ENCODE results near the gene C1orf210.

Gene C1orf210

DNA sequence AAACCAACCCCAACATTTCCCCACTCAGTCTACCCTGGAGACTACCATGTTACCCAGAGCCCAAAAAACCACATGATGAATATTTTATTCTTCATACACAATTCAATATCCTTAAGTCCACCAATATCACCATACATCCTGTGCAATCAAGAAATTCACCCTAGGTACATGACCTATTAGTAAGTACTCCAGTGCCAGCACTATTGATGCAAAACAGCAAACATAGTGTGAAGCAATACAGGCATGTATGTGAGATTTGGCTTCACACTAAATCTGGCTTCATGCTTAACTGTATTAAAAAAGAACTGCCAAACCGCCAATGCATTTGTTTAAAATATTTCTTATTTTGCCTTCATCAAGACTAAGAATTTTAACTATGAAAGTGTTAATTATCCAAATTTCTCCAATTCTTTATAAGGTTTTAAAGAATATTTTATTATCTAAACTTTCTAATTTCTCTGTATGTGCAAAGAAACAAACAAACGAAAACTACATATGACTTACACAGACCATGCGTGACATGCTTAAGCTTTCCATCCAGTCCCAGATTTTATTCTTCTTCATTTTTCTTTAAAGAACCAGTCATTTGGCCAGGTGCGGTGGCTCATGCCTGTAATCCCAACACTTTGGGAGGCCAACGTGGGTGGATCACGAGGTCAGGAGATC is 38.0 kb downstream of the C1orf210 start:
- no peak for DNase-seq (ENCODE audit: low spot score)

- no peak for DNase-seq (ENCODE audit: low spot score)
Measured at GRCh38 chr1:43246466-43247213, 38.7 kb downstream of the C1orf210 start.

DNA sequence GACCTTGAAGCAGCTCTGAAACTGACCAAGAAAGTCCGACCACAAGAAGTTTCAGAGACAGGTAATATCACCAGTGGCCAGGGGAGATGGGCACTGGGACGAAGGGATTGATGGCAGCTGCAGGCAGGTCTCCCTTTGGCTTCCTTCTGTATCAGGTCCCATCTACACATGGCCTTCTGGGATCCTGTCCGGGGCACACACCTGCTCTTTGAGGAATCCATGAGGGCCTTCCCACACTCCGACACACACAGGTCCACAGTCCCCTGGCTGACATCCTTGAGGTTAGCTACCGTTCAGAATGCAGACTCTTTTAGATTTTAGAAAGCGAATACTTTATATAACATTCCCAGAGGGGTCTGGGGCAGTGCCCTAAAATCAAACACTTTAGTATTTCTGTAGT is 42.1 kb downstream of the C1orf210 start:
- no peak for DNase-seq (ENCODE audit: low spot score)

DNA sequence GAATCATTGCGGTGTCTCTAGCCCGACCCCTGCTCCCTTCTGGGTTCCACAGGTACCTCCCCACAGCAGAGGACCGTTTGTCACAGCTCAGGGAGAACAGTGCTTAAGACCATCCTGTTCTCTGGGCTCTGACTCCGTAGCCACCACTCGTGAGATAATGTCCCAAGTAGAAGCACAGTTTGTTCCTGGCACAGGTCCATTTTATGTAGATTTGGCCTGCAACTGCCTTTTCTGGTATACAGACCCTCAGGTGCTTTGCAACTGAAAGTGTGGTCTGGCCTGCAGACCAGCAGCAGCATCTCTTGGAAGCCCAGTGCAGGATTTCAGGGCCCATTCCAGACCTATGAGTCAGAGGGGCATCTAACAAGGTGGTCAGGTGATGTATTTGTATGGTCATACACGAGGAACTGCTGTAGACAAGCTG is 44.0 kb downstream of the C1orf210 start:
- DNase-seq (ENCODE audit: low spot score): no peak

- DNase-seq (ENCODE audit: low spot score): no peak
Measured at GRCh38 chr1:43239484-43239883, 45.9 kb downstream of the C1orf210 start.

DNA sequence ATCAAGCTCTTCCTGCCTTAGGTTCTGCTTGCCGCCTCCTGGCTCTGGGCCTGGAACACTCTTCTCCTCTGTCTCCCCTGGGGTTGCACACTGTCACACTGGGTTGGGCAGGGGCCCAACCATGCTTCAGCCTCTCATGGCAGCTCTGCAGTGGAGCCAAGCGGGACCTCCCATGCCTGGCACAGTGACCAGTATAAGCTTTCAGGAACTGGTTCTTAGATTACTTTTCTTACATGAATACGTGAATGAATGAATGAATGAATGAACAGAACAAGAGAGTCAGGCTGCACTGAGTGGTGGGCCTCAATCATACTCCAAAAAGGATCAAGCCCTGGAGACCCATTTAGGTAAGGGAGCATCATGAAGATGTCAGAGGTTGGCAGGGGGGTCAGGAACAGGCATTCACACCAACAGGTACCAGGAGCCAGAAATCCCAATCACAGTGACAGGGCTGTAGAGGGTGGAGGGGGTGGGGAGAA is 46.4 kb downstream of the C1orf210 start:
- no peak for DNase-seq (ENCODE audit: low spot score)

DNA sequence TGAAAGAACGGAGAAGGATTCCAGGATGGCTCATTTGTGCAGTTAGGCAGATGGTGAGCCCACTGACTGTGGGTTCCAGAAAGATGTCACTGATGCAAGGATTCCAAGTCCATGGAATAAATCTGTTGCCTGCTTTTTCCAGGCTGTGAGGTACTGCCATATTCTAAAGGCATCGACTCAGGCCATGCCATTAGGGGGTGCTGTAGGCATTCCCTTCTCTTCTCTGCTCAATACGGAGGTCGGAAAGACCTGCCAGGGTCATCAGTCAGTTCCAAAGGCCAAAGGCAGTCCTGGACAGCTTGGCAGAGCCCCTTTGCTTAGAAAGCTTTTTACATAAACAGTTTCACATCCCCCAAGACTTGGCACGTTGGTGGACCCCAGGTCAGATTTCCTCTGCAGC is 47.3 kb downstream of the C1orf210 start:
- peak; percentile 89 for DNase-seq (ENCODE audit: low spot score)

- no peak for DNase-seq (ENCODE audit: low spot score)
Measured at GRCh38 chr1:43237121-43237520, 48.3 kb downstream of the C1orf210 start.

GRCh38 chr1:43235451-43236121 is 49.8 kb downstream of the C1orf210 start:
- no peak for DNase-seq (ENCODE audit: low spot score)

- no peak for DNase-seq (ENCODE audit: low spot score)
Measured at GRCh38 chr1:43235040-43235439, 50.3 kb downstream of the C1orf210 start.

- DNase-seq (ENCODE audit: low spot score): no peak
Measured at GRCh38 chr1:43234267-43234666, 51.1 kb downstream of the C1orf210 start.

DNA sequence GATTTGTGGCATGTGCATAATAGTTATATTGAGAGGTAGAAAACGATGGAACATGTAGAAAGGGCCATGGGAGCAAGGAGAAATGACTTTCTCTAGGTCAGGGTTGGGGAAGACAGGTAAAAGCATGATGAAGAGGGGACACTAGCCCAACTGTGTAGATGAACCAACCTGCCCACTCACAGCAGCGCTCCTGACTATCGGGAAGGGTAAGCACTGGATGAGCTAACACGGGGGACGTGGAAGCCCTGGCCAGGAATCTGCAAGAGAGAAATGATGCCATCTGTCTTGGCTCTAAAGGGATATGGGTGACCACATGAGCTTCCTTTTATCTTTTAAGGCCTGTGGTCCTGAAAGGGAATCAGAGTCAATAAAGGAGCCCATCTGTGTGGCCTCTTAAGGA is 51.8 kb downstream of the C1orf210 start:
- DNase-seq (ENCODE audit: low spot score): no peak

- no peak for DNase-seq (ENCODE audit: low spot score)
Measured at GRCh38 chr1:43232482-43232881, 52.9 kb downstream of the C1orf210 start.

GRCh38 chr1:43232074-43232473 is 53.3 kb downstream of the C1orf210 start:
- DNase-seq (ENCODE audit: low spot score): peak; percentile 81

Measured in AG20443 (cell line).